Activated CD4-positive, alpha-beta T cell treated with anti-CD3 and anti-CD28 coated beads, Interleukin-2, amount 10 ng/mL, durations not matched to agents 24 days and 14 days (primary cell): ENCODE measurements around the gene TMTC3. TPM values are rescaled to one million over a fixed set of nuclear protein-coding genes. Genes with fewer than 3 reads are reported as not detected.

Experiments used
- DNase-seq: peaks from one replicate; pipeline ENCODE4 v3.0.0; 2022
- H3K27ac Mint-ChIP-seq: one replicate; pipeline ENCODE4 v1.8.0; 2022; ENCODE audit warnings: mild to moderate bottlenecking, mixed read lengths
- H3K27me3 Mint-ChIP-seq: one replicate; pipeline ENCODE4 v1.8.0; 2022; ENCODE audit warnings: mixed read lengths
- H3K36me3 Mint-ChIP-seq: one replicate; pipeline ENCODE4 v1.8.0; 2022; ENCODE audit warnings: low read depth, mild to moderate bottlenecking, mixed read lengths
- H3K4me1 Mint-ChIP-seq: one replicate; pipeline ENCODE4 v1.8.0; 2021; ENCODE audit warnings: mixed read lengths
- H3K4me3 Mint-ChIP-seq: one replicate; pipeline ENCODE4 v1.8.0; 2022; ENCODE audit warnings: mild to moderate bottlenecking, moderate library complexity, mixed read lengths
- H3K9me3 Mint-ChIP-seq: one replicate; pipeline ENCODE4 v1.8.0; 2021; ENCODE audit warnings: mixed read lengths
- intact Hi-C: fragments of 100-400 bp; cut with micrococcal nuclease; formaldehyde crosslinking; loops from one replicate; pipeline ENCODE4 v1.15.1; 2023
- total RNA-seq: library from RNA; stranded (reverse); gene quantifications from 2 replicates; pipeline ENCODE4 v1.2.3, GENCODE V29; 2022

TMTC3 gene
- total RNA-seq, 1 donor from 2014 or later, result 8.2 TPM

- Mint-ChIP-seq H3K9me3 (no peaks in the 10 kb centered on the region), H3K4me3 (peak overlapping the region; percentile 20), H3K27ac (no peak overlapping the region), H3K4me1 (peaks cover 27% of the 10 kb centered on the region), H3K27me3 (no peaks in the 10 kb centered on the region), H3K36me3 (peaks cover 6% of the 10 kb centered on the region)
- no peak for DNase-seq
- intact Hi-C loops, result loop anchor here (5.0 kb wide), 1 partner anchor 98 kb away; no protein-coding TSS in a partner anchor
Observed at GRCh38 chr12:88144037-88144436, 1.9 kb downstream of the TMTC3 start.

- no peaks in the 10 kb centered on the region for H3K9me3 Mint-ChIP-seq
- H3K27ac Mint-ChIP-seq, result no peak overlapping the region
- no peak for DNase-seq
- H3K27me3 Mint-ChIP-seq, result no peaks in the 10 kb centered on the region
- peaks cover 6% of the 10 kb centered on the region for H3K36me3 Mint-ChIP-seq
- no peak overlapping the region for H3K4me3 Mint-ChIP-seq
- intact Hi-C loops, result loop anchor here (5.0 kb wide), 1 partner anchor 97 kb away; no protein-coding TSS in a partner anchor
- H3K4me1 Mint-ChIP-seq, result peaks cover 27% of the 10 kb centered on the region
Observed at GRCh38 chr12:88144546-88145468, 2.7 kb downstream of the TMTC3 start.

- intact Hi-C loops, result no loop called here
- no peak overlapping the region for H3K27ac Mint-ChIP-seq
- no peak for DNase-seq
- no peaks in the 10 kb centered on the region for H3K9me3 Mint-ChIP-seq
- H3K27me3 Mint-ChIP-seq, result no peaks in the 10 kb centered on the region
- H3K4me1 Mint-ChIP-seq, result peaks cover 24% of the 10 kb centered on the region
- no peak overlapping the region for H3K4me3 Mint-ChIP-seq
- peaks cover 3% of the 10 kb centered on the region for H3K36me3 Mint-ChIP-seq
Observed at GRCh38 chr12:88145567-88146505, 3.7 kb downstream of the TMTC3 start.

- no peaks in the 10 kb centered on the region for H3K9me3 Mint-ChIP-seq
- peaks cover 14% of the 10 kb centered on the region for H3K4me1 Mint-ChIP-seq
- H3K4me3 Mint-ChIP-seq, result no peak overlapping the region
- intact Hi-C loops, result no loop called here
- DNase-seq, result no peak
- H3K36me3 Mint-ChIP-seq, result peaks cover 3% of the 10 kb centered on the region
- H3K27ac Mint-ChIP-seq, result no peak overlapping the region
- H3K27me3 Mint-ChIP-seq, result no peaks in the 10 kb centered on the region
Observed at GRCh38 chr12:88150063-88150462, 8.0 kb downstream of the TMTC3 start.

- Mint-ChIP-seq H3K27ac (no peak overlapping the region), H3K9me3 (no peaks in the 10 kb centered on the region), H3K4me3 (no peak overlapping the region), H3K4me1 (peaks cover 8% of the 10 kb centered on the region), H3K27me3 (no peaks in the 10 kb centered on the region), H3K36me3 (peaks cover 8% of the 10 kb centered on the region)
- DNase-seq, result no peak
- intact Hi-C loops, result loop anchor here (1.0 kb wide), 1 partner anchor 239 kb away; no protein-coding TSS in a partner anchor
Observed at GRCh38 chr12:88153959-88154358, 11.9 kb downstream of the TMTC3 start.

GRCh38 chr12:88156075-88156654 is 14.1 kb downstream of the TMTC3 start:
- no peak for DNase-seq
- Mint-ChIP-seq H3K27me3 (no peaks in the 10 kb centered on the region), H3K4me1 (peaks cover 8% of the 10 kb centered on the region), H3K27ac (no peak overlapping the region), H3K4me3 (no peak overlapping the region), H3K9me3 (no peaks in the 10 kb centered on the region), H3K36me3 (peaks cover 10% of the 10 kb centered on the region)
- intact Hi-C loops, result no loop called here

GRCh38 chr12:88163371-88163770 is 21.3 kb downstream of the TMTC3 start:
- H3K36me3 Mint-ChIP-seq, result peaks cover 39% of the 10 kb centered on the region
- no peak for DNase-seq
- no peaks in the 10 kb centered on the region for H3K9me3 Mint-ChIP-seq
- H3K27ac Mint-ChIP-seq, result no peak overlapping the region
- no peaks in the 10 kb centered on the region for H3K4me1 Mint-ChIP-seq
- H3K27me3 Mint-ChIP-seq, result no peaks in the 10 kb centered on the region
- intact Hi-C loops, result no loop called here
- no peak overlapping the region for H3K4me3 Mint-ChIP-seq

GRCh38 chr12:88166179-88166578 is 24.1 kb downstream of the TMTC3 start:
- DNase-seq, result no peak
- H3K9me3 Mint-ChIP-seq, result no peaks in the 10 kb centered on the region
- no peaks in the 10 kb centered on the region for H3K4me1 Mint-ChIP-seq
- intact Hi-C loops, result no loop called here
- H3K4me3 Mint-ChIP-seq, result no peak overlapping the region
- peaks cover 45% of the 10 kb centered on the region for H3K36me3 Mint-ChIP-seq
- H3K27me3 Mint-ChIP-seq, result no peaks in the 10 kb centered on the region
- H3K27ac Mint-ChIP-seq, result no peak overlapping the region

- intact Hi-C loops, result no loop called here
- H3K27me3 Mint-ChIP-seq, result no peaks in the 10 kb centered on the region
- no peak overlapping the region for H3K4me3 Mint-ChIP-seq
- peaks cover 47% of the 10 kb centered on the region for H3K36me3 Mint-ChIP-seq
- no peaks in the 10 kb centered on the region for H3K4me1 Mint-ChIP-seq
- H3K9me3 Mint-ChIP-seq, result no peaks in the 10 kb centered on the region
- no peak for DNase-seq
- H3K27ac Mint-ChIP-seq, result no peak overlapping the region
Observed at GRCh38 chr12:88167384-88167783, 25.3 kb downstream of the TMTC3 start.

- no peak for DNase-seq
- intact Hi-C loops, result no loop called here
- H3K27ac Mint-ChIP-seq, result no peak overlapping the region
- H3K9me3 Mint-ChIP-seq, result no peaks in the 10 kb centered on the region
- no peaks in the 10 kb centered on the region for H3K27me3 Mint-ChIP-seq
- no peaks in the 10 kb centered on the region for H3K4me1 Mint-ChIP-seq
- peaks cover 45% of the 10 kb centered on the region for H3K36me3 Mint-ChIP-seq
- no peak overlapping the region for H3K4me3 Mint-ChIP-seq
Observed at GRCh38 chr12:88172844-88173407, 30.8 kb downstream of the TMTC3 start.

- H3K9me3 Mint-ChIP-seq, result no peaks in the 10 kb centered on the region
- intact Hi-C loops, result no loop called here
- H3K4me3 Mint-ChIP-seq, result no peak overlapping the region
- peaks cover 44% of the 10 kb centered on the region for H3K36me3 Mint-ChIP-seq
- DNase-seq, result no peak
- H3K27ac Mint-ChIP-seq, result no peak overlapping the region
- no peaks in the 10 kb centered on the region for H3K4me1 Mint-ChIP-seq
- no peaks in the 10 kb centered on the region for H3K27me3 Mint-ChIP-seq
Observed at GRCh38 chr12:88175544-88175943, 33.4 kb downstream of the TMTC3 start.

- H3K36me3 Mint-ChIP-seq, result peaks cover 37% of the 10 kb centered on the region
- intact Hi-C loops, result no loop called here
Observed at GRCh38 chr12:88179436-88180014, 37.4 kb downstream of the TMTC3 start.

GRCh38 chr12:88181881-88182280 is 39.8 kb downstream of the TMTC3 start:
- H3K9me3 Mint-ChIP-seq, result peaks cover 3% of the 10 kb centered on the region
- DNase-seq, result no peak
- peaks cover 32% of the 10 kb centered on the region for H3K36me3 Mint-ChIP-seq
- no peak overlapping the region for H3K27ac Mint-ChIP-seq
- H3K4me1 Mint-ChIP-seq, result no peaks in the 10 kb centered on the region
- intact Hi-C loops, result no loop called here
- no peak overlapping the region for H3K4me3 Mint-ChIP-seq
- no peaks in the 10 kb centered on the region for H3K27me3 Mint-ChIP-seq

More at GRCh38 chr12:88179436-88180014, 37.4 kb downstream of the TMTC3 start:
- Mint-ChIP-seq H3K4me3 (no peak overlapping the region), H3K27me3 (no peaks in the 10 kb centered on the region), H3K9me3 (no peaks in the 10 kb centered on the region), H3K27ac (no peak overlapping the region), H3K4me1 (no peaks in the 10 kb centered on the region)
- no peak for DNase-seq
